ENCODE data around the gene SIGLEC8. TPM values are rescaled to one million over a fixed set of nuclear protein-coding genes. Genes with fewer than 3 reads are reported as not detected.
"Not testable (repeated sequence)": the region's sequence is repeated elsewhere in the genome, so short reads cannot be mapped to it uniquely, and the experiment has no call there.

Gene SIGLEC8
- total RNA-seq, 1 donor from 2014 or later, result not detected

DNA sequence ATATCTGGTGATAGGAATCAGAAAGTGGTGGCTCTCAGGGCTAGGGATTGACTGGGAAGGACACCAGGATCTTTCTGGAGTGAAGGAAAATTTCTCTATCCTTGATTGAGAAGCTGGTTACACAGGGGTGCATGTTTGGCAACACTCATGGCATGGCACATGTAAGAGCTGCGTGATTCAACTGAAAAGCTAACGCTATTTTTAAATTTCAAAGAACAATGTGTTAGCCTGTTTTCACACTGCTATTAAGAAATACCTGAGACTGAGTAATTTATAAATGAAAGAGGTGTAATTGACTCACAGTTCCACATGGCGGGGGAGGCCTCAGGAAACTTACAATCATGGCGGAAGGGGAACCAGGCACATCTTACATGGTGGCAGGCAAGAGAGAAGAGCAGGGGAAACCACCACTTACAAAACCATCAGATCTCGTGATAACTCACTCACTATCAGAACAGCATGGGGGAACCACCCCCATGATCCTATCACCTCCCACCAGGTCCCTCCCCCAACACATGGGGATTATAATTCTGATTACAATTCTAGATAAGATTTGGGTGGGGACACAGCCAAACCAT is 7.4 kb downstream of the SIGLEC8 start:
- Mint-ChIP-seq H3K4me3 (no peak overlapping the region), H3K9me3 (no peaks in the 10 kb centered on the region), H3K27me3 (ENCODE audit: insufficient read depth, low read depth) (peaks cover 14% of the 10 kb centered on the region), H3K4me1 (no peaks in the 10 kb centered on the region), H3K36me3 (no peaks in the 10 kb centered on the region), H3K27ac (no peak overlapping the region)
- H3K27ac ChIP-seq, result no peak overlapping the region
- H3K9me3 ChIP-seq (ENCODE audit: low read depth), result no peaks in the 10 kb centered on the region
- H2AFZ ChIP-seq (replicated peaks), result no peak overlapping the region
- H3K27me3 ChIP-seq, result no peaks in the 10 kb centered on the region
- DNase-seq (ENCODE audit: low spot score), result no peak
- no peaks in the 10 kb centered on the region for H3K79me2 ChIP-seq (ENCODE audit: low read depth)
- no peak overlapping the region for H3K9ac ChIP-seq
- H3K36me3 ChIP-seq, result no peaks in the 10 kb centered on the region
- no peaks in the 10 kb centered on the region for H3F3A ChIP-seq (ENCODE audit: low read depth)
- no peaks in the 10 kb centered on the region for H3K4me1 ChIP-seq
- H3K4me3 ChIP-seq, result no peak overlapping the region
- H4K20me1 ChIP-seq (ENCODE audit: low read depth), result no peaks in the 10 kb centered on the region
- TF ChIP-seq, protein P1, sequence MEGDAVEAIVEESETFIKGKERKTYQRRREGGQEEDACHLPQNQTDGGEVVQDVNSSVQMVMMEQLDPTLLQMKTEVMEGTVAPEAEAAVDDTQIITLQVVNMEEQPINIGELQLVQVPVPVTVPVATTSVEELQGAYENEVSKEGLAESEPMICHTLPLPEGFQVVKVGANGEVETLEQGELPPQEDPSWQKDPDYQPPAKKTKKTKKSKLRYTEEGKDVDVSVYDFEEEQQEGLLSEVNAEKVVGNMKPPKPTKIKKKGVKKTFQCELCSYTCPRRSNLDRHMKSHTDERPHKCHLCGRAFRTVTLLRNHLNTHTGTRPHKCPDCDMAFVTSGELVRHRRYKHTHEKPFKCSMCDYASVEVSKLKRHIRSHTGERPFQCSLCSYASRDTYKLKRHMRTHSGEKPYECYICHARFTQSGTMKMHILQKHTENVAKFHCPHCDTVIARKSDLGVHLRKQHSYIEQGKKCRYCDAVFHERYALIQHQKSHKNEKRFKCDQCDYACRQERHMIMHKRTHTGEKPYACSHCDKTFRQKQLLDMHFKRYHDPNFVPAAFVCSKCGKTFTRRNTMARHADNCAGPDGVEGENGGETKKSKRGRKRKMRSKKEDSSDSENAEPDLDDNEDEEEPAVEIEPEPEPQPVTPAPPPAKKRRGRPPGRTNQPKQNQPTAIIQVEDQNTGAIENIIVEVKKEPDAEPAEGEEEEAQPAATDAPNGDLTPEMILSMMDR (IDR thresholded peaks at IDR 0.05), result no peak
- no peak for TF ChIP-seq EZH2phosphoT487 (IDR thresholded peaks at IDR 0.05)
- TF ChIP-seq EZH2 (IDR thresholded peaks at IDR 0.05), result no peak
- no peak overlapping the region for H3K4me2 ChIP-seq

- Histone ChIP-seq H3K9ac (no peak overlapping the region), H3K27me3 (no peaks in the 10 kb centered on the region), H3K36me3 (no peaks in the 10 kb centered on the region), H3K4me3 (no peak overlapping the region), H4K20me1 (ENCODE audit: low read depth) (no peaks in the 10 kb centered on the region), H3K79me2 (ENCODE audit: low read depth) (no peaks in the 10 kb centered on the region), H3K4me1 (no peaks in the 10 kb centered on the region), H3K27ac (no peak overlapping the region), H2AFZ (replicated peaks) (no peak overlapping the region), H3F3A (ENCODE audit: low read depth) (no peaks in the 10 kb centered on the region), H3K9me3 (ENCODE audit: low read depth) (no peaks in the 10 kb centered on the region), H3K4me2 (no peak overlapping the region)
- Mint-ChIP-seq H3K27ac (no peak overlapping the region), H3K4me3 (no peak overlapping the region), H3K36me3 (no peaks in the 10 kb centered on the region), H3K4me1 (no peaks in the 10 kb centered on the region), H3K9me3 (no peaks in the 10 kb centered on the region), H3K27me3 (ENCODE audit: insufficient read depth, low read depth) (peaks cover 12% of the 10 kb centered on the region)
- no peak for DNase-seq (ENCODE audit: low spot score)
- TF ChIP-seq, protein P1 (IDR thresholded peaks at IDR 0.05), result no peak
- TF ChIP-seq EZH2 (IDR thresholded peaks at IDR 0.05) (no peak), EZH2phosphoT487 (IDR thresholded peaks at IDR 0.05) (no peak)
Observed at GRCh38 chr19:51448411-51449016, 9.7 kb downstream of the SIGLEC8 start.

DNA sequence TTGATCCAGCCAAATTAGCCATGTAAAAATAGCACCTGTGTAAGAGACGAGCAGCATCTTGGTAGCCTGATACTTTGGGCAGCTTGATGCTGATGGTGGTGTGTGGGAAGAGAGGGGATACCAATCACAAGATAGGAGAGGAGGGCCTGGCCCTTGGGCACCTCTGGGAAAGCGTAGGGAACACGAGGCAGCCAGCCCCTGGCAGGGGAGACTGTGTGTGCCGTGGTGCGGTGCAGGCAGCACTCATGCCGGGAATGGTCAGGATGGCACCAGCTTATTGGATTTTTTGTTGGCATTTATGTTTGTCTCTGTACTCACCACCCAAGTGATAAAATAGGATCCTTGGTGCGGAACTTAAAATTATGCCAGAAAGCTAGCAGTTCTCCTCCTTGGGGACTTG is 10.2 kb downstream of the SIGLEC8 start:
- Mint-ChIP-seq H3K4me1 (no peaks in the 10 kb centered on the region), H3K36me3 (no peaks in the 10 kb centered on the region), H3K4me3 (no peak overlapping the region), H3K27ac (no peak overlapping the region), H3K27me3 (ENCODE audit: insufficient read depth, low read depth) (peaks cover 10% of the 10 kb centered on the region), H3K9me3 (no peaks in the 10 kb centered on the region)
- Histone ChIP-seq H3K4me1 (no peaks in the 10 kb centered on the region), H3K36me3 (no peaks in the 10 kb centered on the region), H3K27ac (no peak overlapping the region), H3K9ac (no peak overlapping the region), H4K20me1 (ENCODE audit: low read depth) (no peaks in the 10 kb centered on the region), H2AFZ (replicated peaks) (no peak overlapping the region), H3F3A (ENCODE audit: low read depth) (no peaks in the 10 kb centered on the region), H3K79me2 (ENCODE audit: low read depth) (no peaks in the 10 kb centered on the region), H3K4me3 (no peak overlapping the region), H3K9me3 (ENCODE audit: low read depth) (no peaks in the 10 kb centered on the region), H3K27me3 (no peaks in the 10 kb centered on the region), H3K4me2 (no peak overlapping the region)
- DNase-seq (ENCODE audit: low spot score), result no peak
- TF ChIP-seq, protein P1 (IDR thresholded peaks at IDR 0.05), result no peak
- TF ChIP-seq EZH2phosphoT487 (IDR thresholded peaks at IDR 0.05) (no peak), EZH2 (IDR thresholded peaks at IDR 0.05) (no peak)

GRCh38 chr19:51447510-51447909 is 10.7 kb downstream of the SIGLEC8 start:
- not testable (repeated sequence) for H3K9me3 ChIP-seq (ENCODE audit: low read depth); H3K27ac ChIP-seq; H3K79me2 ChIP-seq (ENCODE audit: low read depth); H4K20me1 ChIP-seq (ENCODE audit: low read depth); H3K27me3 ChIP-seq; H3K4me1 Mint-ChIP-seq; H2AFZ ChIP-seq (replicated peaks); H3K9ac ChIP-seq; H3K4me2 ChIP-seq; H3K4me3 ChIP-seq; H3K4me3 Mint-ChIP-seq; H3K4me1 ChIP-seq; H3F3A ChIP-seq (ENCODE audit: low read depth); H3K27ac Mint-ChIP-seq; H3K36me3 Mint-ChIP-seq; H3K36me3 ChIP-seq; H3K9me3 Mint-ChIP-seq; DNase-seq (ENCODE audit: low spot score)
- peaks cover 10% of the 10 kb centered on the region for H3K27me3 Mint-ChIP-seq (ENCODE audit: insufficient read depth, low read depth)
